Lower lobe of right lung (tissue), 2 donors: Measurements from ENCODE around the gene POC1A. TPM values are rescaled to one million over a fixed set of nuclear protein-coding genes. Genes with fewer than 3 reads are reported as not detected.

Experiments
- ATAC-seq, 2 donors: fragments of 200-7000 bp; cut with Tn5 transposase; one replicate each; pipeline ENCODE4 v1.9.1; 2020 to 2022; ENCODE audit warnings: mild to moderate bottlenecking in 2 of 2, moderate library complexity in 2 of 2
- DNase-seq: peaks from one replicate; pipeline ENCODE4 v3.0.0-alpha.2; 2020
- H3K27ac ChIP-seq: fragments of 200-600 bp; one replicate; pipeline ENCODE4 v1.8.0; 2022
- H3K27me3 ChIP-seq: fragments of 200-600 bp; one replicate; pipeline ENCODE4 v1.8.0; 2022; ENCODE audit warnings: low read depth
- H3K36me3 ChIP-seq: fragments of 200-600 bp; one replicate; pipeline ENCODE4 v1.8.0; 2022; ENCODE audit warnings: mild to moderate bottlenecking
- H3K4me1 ChIP-seq: fragments of 200-600 bp; one replicate; pipeline ENCODE4 v1.8.0; 2022
- H3K4me3 ChIP-seq: fragments of 200-600 bp; one replicate; pipeline ENCODE4 v1.8.0; 2022; ENCODE audit warnings: mild to moderate bottlenecking
- H3K9me3 ChIP-seq: fragments of 200-600 bp; one replicate; pipeline ENCODE4 v1.8.0; 2022
- intact Hi-C: fragments of 100-400 bp; cut with DNase I; formaldehyde crosslinking; loops from one replicate; pipeline ENCODE4 v1.11.0; 2022
- total RNA-seq: library from RNA; stranded (reverse); fragmentation: NEBNext Ultra II Directional; extraction: Animal tissue kit (Norgen Biotek cat#: 25700); gene quantifications from one replicate; pipeline ENCODE4 v1.2.1, GENCODE V29; 2021
- TF ChIP-seq, protein P1 (sequence below): fragments of 200-600 bp; IDR thresholded peaks from one replicate; pipeline ENCODE4 v1.8.0; 2022; ENCODE audit warnings: antibody characterized with exemption, mild to moderate bottlenecking
- donor health status: DM: no; HTN: yes; CAD: no; lungs with severe emphysema.

The POC1A gene
- total RNA-seq, 1 donor from 2014 or later: 2.7 TPM

DNA sequence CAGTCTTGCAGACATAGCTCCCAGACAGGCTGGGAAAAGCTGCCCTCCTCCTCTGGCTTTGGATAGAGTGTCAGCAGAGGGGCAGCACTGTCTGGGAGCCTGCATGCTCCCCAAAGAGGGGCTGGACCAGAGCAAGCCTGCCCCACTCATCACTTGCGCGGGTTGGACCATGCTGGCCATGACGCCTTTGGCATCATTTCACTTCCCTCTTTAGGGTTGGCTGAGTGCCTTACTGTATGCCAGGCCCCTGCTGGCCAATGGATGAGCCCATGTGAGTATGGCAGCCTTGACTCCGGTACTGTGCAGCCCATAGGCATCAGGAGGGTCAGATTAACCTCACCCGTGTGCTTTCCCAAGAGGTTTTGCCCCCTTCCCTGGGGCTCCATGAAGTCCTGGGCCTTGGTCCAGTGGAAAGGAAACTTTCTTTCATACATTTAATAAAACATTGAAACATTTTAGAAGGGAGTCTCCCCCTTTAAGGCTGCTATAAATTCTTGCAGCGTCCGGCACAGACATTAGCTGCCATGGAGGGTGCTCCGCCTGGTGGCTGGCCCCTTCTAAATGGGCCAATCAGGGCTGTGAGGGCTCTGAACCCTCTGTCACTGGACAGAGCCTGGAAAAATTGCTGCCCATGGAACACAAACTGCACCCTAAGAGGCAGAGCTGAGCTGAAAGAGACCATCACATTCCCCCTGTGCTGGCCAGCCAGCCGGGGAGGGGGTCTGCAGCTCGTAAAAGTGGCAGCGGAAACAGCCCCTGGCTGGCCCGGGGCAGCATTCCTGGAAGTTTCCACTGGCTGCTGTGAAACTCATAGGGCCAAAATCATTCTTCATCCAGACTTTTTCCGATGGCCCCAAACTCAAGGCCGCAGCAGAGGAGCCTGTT, 77.1 kb downstream of the POC1A start:
- no peak overlapping the region for H3K4me3 ChIP-seq
- H3K27ac ChIP-seq: peak overlapping the region; percentile 71
- intact Hi-C loops: no loop called here
- ATAC-seq (peak; percentile 13 to 26), DNase-seq (no peak)
- no peaks in the 10 kb centered on the region for H3K27me3 ChIP-seq
- no peaks in the 10 kb centered on the region for H3K36me3 ChIP-seq
- H3K9me3 ChIP-seq: no peaks in the 10 kb centered on the region
- peaks cover 15% of the 10 kb centered on the region for H3K4me1 ChIP-seq
- TF ChIP-seq, protein P1, sequence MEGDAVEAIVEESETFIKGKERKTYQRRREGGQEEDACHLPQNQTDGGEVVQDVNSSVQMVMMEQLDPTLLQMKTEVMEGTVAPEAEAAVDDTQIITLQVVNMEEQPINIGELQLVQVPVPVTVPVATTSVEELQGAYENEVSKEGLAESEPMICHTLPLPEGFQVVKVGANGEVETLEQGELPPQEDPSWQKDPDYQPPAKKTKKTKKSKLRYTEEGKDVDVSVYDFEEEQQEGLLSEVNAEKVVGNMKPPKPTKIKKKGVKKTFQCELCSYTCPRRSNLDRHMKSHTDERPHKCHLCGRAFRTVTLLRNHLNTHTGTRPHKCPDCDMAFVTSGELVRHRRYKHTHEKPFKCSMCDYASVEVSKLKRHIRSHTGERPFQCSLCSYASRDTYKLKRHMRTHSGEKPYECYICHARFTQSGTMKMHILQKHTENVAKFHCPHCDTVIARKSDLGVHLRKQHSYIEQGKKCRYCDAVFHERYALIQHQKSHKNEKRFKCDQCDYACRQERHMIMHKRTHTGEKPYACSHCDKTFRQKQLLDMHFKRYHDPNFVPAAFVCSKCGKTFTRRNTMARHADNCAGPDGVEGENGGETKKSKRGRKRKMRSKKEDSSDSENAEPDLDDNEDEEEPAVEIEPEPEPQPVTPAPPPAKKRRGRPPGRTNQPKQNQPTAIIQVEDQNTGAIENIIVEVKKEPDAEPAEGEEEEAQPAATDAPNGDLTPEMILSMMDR: no peak

DNA sequence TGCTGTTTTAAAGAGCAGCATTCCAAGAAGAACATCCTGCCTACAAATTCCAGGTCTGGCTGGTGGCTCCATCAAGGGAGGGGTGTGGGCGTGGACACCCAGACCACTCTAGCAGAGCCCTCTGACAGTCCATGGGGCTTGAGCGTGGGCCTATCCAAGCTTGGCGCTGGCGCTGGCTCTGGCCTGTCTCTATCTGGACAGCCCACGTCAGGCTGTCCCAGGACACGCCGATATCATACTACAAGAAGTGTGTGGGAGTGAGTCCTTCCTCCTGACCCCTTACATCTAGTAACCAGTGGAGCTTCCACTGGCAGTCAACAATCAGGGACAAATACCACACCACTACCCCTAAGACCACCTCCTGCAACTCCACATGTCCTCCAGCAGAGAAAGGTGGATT, 80.7 kb downstream of the POC1A start:
- intact Hi-C loops: no loop called here
- Histone ChIP-seq H3K4me1 (peaks cover 41% of the 10 kb centered on the region), H3K27me3 (no peaks in the 10 kb centered on the region), H3K27ac (no peak overlapping the region), H3K36me3 (no peaks in the 10 kb centered on the region), H3K9me3 (no peaks in the 10 kb centered on the region), H3K4me3 (no peak overlapping the region)
- DNase-seq (no peak), ATAC-seq (no peak)
- TF ChIP-seq, protein P1: no peak

DNA sequence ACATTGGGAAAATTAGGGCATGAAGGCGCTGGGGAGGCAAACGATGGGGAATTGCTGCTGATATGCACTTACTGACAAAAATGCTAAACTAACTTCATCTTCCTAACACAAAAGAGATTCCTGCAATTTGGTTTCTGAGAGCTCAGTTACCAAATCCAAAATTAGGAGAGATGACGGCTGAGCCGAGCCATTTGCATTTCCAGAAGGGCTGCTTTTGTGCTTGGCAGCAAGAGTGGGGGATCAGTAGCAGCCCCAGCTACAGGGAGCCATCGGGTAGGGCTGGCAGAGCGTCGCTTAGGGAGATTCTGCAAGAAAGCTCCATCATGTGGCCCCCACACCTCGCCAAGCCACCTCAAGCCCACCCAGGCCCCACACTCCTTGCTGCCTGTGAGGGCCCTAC, 81.8 kb downstream of the POC1A start:
- TF ChIP-seq, protein P1: no peak
- H3K27ac ChIP-seq: no peak overlapping the region
- peaks cover 39% of the 10 kb centered on the region for H3K4me1 ChIP-seq
- H3K36me3 ChIP-seq: no peaks in the 10 kb centered on the region
- intact Hi-C loops: no loop called here
- H3K9me3 ChIP-seq: no peaks in the 10 kb centered on the region
- ATAC-seq (no peak), DNase-seq (no peak)
- H3K4me3 ChIP-seq: no peak overlapping the region
- no peaks in the 10 kb centered on the region for H3K27me3 ChIP-seq

DNA sequence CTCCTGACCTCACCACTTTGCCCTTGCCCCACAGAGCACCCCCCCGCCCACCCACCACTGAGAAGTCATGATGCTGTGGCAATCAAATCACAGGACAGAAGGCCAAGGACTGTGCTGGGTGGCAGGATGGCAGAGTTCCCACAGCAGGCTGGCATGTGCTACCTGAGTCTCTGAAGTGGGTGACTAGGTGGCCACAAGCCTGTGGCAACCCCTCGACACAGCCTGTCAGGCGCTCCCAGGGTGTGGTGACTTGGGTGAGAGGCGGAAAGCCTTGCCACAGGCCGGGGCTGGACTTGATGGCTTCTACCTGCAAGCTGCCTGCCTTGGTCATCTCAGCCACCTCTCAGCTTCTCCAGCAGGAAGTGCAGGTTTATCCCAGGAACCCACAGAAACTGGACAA, 82.2 kb downstream of the POC1A start:
- no peak overlapping the region for H3K4me3 ChIP-seq
- no peaks in the 10 kb centered on the region for H3K27me3 ChIP-seq
- TF ChIP-seq, protein P1: no peak
- no peaks in the 10 kb centered on the region for H3K36me3 ChIP-seq
- peak overlapping the region; percentile 76 for H3K27ac ChIP-seq
- H3K9me3 ChIP-seq: no peaks in the 10 kb centered on the region
- intact Hi-C loops: no loop called here
- H3K4me1 ChIP-seq: peaks cover 35% of the 10 kb centered on the region
- peak; percentile 66 for DNase-seq
- ATAC-seq: peak; percentile 48 to 71

DNA sequence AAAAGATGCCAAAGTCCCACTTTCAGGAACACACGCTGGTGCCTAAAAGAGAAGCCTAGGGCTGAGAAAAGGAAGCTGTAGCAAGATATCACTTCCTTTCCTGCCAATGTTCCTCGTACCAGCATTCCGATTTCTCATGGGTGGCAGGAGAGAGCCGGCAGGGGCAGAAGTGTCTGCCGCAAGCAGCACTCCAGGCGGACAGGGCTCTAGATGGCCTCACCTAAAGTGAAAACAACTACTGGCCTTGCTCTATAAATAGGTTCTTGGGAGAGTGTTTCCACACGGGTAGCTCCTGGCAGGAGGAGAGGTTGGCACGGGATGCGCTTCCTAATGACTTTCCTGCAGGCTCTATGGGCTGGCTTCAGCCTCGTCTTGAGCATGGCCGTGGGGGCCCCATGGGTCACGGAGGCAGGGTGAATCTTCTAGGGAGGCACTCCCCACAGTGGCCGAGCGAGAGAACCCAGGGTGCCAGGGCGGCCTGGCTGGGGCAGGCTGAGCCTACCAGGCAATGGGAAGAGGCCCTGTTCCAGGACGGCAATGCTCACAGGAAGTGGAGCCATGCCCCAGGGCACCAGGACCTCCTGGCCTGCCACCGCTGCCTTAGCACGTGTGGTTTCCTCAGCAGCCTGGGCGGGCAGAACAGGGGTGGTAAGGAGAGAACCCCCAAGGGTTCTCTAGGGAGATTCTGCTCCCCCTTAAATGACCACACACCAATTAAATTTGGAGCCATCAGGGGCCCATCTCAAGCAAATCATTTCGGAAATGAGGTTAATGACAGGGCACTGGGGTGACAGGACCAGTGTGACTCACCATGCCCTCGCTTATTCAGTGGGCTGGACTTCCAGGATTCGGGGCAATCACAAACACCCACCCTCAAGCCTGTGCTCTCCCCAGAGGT, 83.2 kb downstream of the POC1A start:
- peak; percentile 70 to 83 for ATAC-seq

More for the DNA sequence above, 83.2 kb downstream of the POC1A start:
- Histone ChIP-seq H3K4me1 (peaks cover 31% of the 10 kb centered on the region), H3K27ac (peak overlapping the region; percentile 76), H3K4me3 (no peak overlapping the region), H3K36me3 (no peaks in the 10 kb centered on the region), H3K27me3 (no peaks in the 10 kb centered on the region), H3K9me3 (no peaks in the 10 kb centered on the region)
- intact Hi-C loops: no loop called here
- DNase-seq: peak; percentile 70
- TF ChIP-seq, protein P1: no peak
